HepG2 (cell line): ENCODE data around the gene LEAP2. TPM values are rescaled to one million over a fixed set of nuclear protein-coding genes. Genes with fewer than 3 reads are reported as not detected.
A peak's percentile ranks its signal among the peaks of the same experiment; 100 is the strongest.

Experiments used
- ARNT2 ChIP-seq: sonication (generic); formaldehyde crosslinking; IDR thresholded peaks from 2 replicates; pipeline ENCODE4 v1.8.0; 2022; ENCODE audit warnings: mild to moderate bottlenecking, low read depth, missing genetic modification reagents, moderate library complexity
- ATM ChIP-seq: fragments of 450-650 bp; IDR thresholded peaks from 2 replicates; pipeline ENCODE4 v1.7.1; 2017; ENCODE audit warnings: mild to moderate bottlenecking, borderline replicate concordance
- CBFB ChIP-seq: sonication (generic); formaldehyde crosslinking; IDR thresholded peaks from 2 replicates; pipeline ENCODE4 v1.4.0; 2020; ENCODE audit warnings: missing genetic modification reagents
- CCDC6 ChIP-seq: sonication (generic); formaldehyde crosslinking; IDR thresholded peaks from 2 replicates; pipeline ENCODE4 v1.8.1; 2022; ENCODE audit warnings: mild to moderate bottlenecking, missing genetic modification reagents, moderate library complexity
- DMAP1 ChIP-seq: IDR thresholded peaks from 2 replicates; pipeline ENCODE4 v1.6.1; 2016
- GATAD1 ChIP-seq: IDR thresholded peaks from 2 replicates; pipeline ENCODE4 v1.6.1; 2016; ENCODE audit warnings: missing genetic modification reagents, missing compliant biosample characterization
- HMGXB4 ChIP-seq, 2 experiments: sonication (generic) in 1 of 2; formaldehyde crosslinking in 1 of 2; IDR thresholded peaks; 2 replicates each; pipeline versions ENCODE4 v1.4.0 to v1.6.1; 2018 to 2020; ENCODE audit warnings: missing genetic modification reagents in 2 of 2, borderline replicate concordance in 1 of 2, low read depth in 1 of 2, mild to moderate bottlenecking in 1 of 2, missing biosample characterization in 1 of 2
- IKZF4 ChIP-seq: sonication (generic); formaldehyde crosslinking; IDR thresholded peaks from 2 replicates; pipeline ENCODE4 v1.5.1; 2020; ENCODE audit warnings: borderline replicate concordance, mild to moderate bottlenecking, low read depth, missing genetic modification reagents; ENCODE audit errors: not compliant biosample characterization
- KMT2A ChIP-seq: sonication (generic); formaldehyde crosslinking; IDR thresholded peaks from 2 replicates; pipeline ENCODE4 v1.4.0; 2020; ENCODE audit warnings: missing genetic modification reagents
- MAFG ChIP-seq: sonication (generic); formaldehyde crosslinking; IDR thresholded peaks from 2 replicates; pipeline ENCODE4 v1.5.1; 2020; ENCODE audit warnings: mild to moderate bottlenecking, missing genetic modification reagents
- MAX ChIP-seq: IDR thresholded peaks from 2 replicates; pipeline ENCODE4 v1.6.1; 2012; ENCODE audit warnings: inconsistent platforms
- PLRG1 ChIP-seq: fragments of 450-650 bp; conservative IDR thresholded peaks from 2 replicates; pipeline ENCODE4 v1.6.1; 2016
- SIX4 ChIP-seq: sonication (generic); formaldehyde crosslinking; IDR thresholded peaks from 2 replicates; pipeline ENCODE4 v1.4.0; 2020; ENCODE audit warnings: missing genetic modification reagents
- SP2 ChIP-seq: sonication (generic); formaldehyde crosslinking; IDR thresholded peaks from 2 replicates; pipeline ENCODE4 v1.5.1; 2020; ENCODE audit warnings: mild to moderate bottlenecking, missing genetic modification reagents
- STAG1 ChIP-seq: sonication (generic); formaldehyde crosslinking; IDR thresholded peaks from 2 replicates; pipeline ENCODE4 v1.4.0; 2020; ENCODE audit warnings: missing genetic modification reagents
- TRIM22 ChIP-seq: fragments of 450-650 bp; IDR thresholded peaks from 2 replicates; pipeline ENCODE4 v1.6.1; 2017
- ZKSCAN5 ChIP-seq: sonication (generic); formaldehyde crosslinking; IDR thresholded peaks from 2 replicates; pipeline ENCODE4 v1.5.1; 2020; ENCODE audit warnings: mild to moderate bottlenecking, missing genetic modification reagents
- ZNF143 ChIP-seq: sonication (generic); formaldehyde crosslinking; IDR thresholded peaks from 2 replicates; pipeline ENCODE4 v1.4.0; 2020; ENCODE audit warnings: missing genetic modification reagents
- ZNF30 ChIP-seq: sonication (generic); formaldehyde crosslinking; IDR thresholded peaks from 2 replicates; pipeline ENCODE4 v1.5.0; 2020; ENCODE audit warnings: mild to moderate bottlenecking, missing genetic modification reagents
- ZNF34 ChIP-seq: sonication (generic); formaldehyde crosslinking; IDR thresholded peaks from 2 replicates; pipeline ENCODE4 v1.4.0; 2020; ENCODE audit warnings: mild to moderate bottlenecking, missing genetic modification reagents, borderline replicate concordance
- ZNF512B ChIP-seq: sonication (generic); formaldehyde crosslinking; IDR thresholded peaks from 2 replicates; pipeline ENCODE4 v1.5.1; 2020; ENCODE audit warnings: missing genetic modification reagents, mild to moderate bottlenecking, borderline replicate concordance
- ZNF513 ChIP-seq: sonication (generic); formaldehyde crosslinking; conservative IDR thresholded peaks from 2 replicates; pipeline ENCODE4 v1.5.0; 2020; ENCODE audit warnings: missing genetic modification reagents
- ZNF562 ChIP-seq: sonication (generic); formaldehyde crosslinking; IDR thresholded peaks from 2 replicates; pipeline ENCODE4 v1.8.0; 2022; ENCODE audit warnings: missing genetic modification reagents, borderline replicate concordance
- ZNF629 ChIP-seq: sonication (generic); formaldehyde crosslinking; conservative IDR thresholded peaks from 2 replicates; pipeline ENCODE4 v1.5.0; 2020; ENCODE audit warnings: missing genetic modification reagents
- polyA plus RNA-seq, 8 experiments: library from polyadenylated mRNA; depleted of rRNA in 3 of 8; stranded (reverse) in 7 of 8; unstranded in 1 of 8; fragments of >200 nt; fragmentation: Illumina TruSeq in 4 of 8; extraction: Trizol in 4 of 8; gene quantifications; 2 replicates each; pipeline versions ENCODE4 v1.2.1 to v1.2.3, GENCODE V29; 2011 to 2016; ENCODE audit warnings: low read depth in 4 of 8, missing spikeins in 1 of 8, mixed read lengths in 1 of 8; ENCODE audit not compliant: insufficient read depth in 1 of 8
- total RNA-seq, 5 experiments: library from RNA; depleted of rRNA; stranded (reverse); fragments of >200 nt; fragmentation: Illumina TruSeq; extraction: Trizol; gene quantifications; 2 replicates each; pipeline ENCODE4 v1.2.3, GENCODE V29; 2016; ENCODE audit warnings: low read depth in 1 of 5

LEAP2 gene
- total and polyA plus RNA-seq, 2 of the 13 experiments (the other 11 are each of a cell fraction or from before 2014, with no cell fraction given) = 23.9 to 51.9 TPM

GRCh38 chr5:132830436-132831094 is 42.9 kb upstream of the LEAP2 start, which contains the start of gene SHROOM1 (continued):
- TF ChIP-seq HMGXB4 (CRISPR knock-in tag; IDR thresholded peaks at IDR 0.05; ENCODE audit: borderline replicate concordance in 1 of 2, low read depth in 1 of 2) = peak in 1 of 2 experiments; percentile 36; a peak in 2 of 4 replicates
- no peak for TF ChIP-seq ZNF34 (CRISPR knock-in tag)
- no peak for TF ChIP-seq ZNF562
- peak; percentile 11; the same call in 1 of the 2 replicates for TF ChIP-seq SP2
- no peak; the same call in 1 of the 2 replicates for TF ChIP-seq CBFB (CRISPR knock-in tag)
- peak; percentile 53; the same call in 1 of the 2 replicates for TF ChIP-seq MAX
- no peak for TF ChIP-seq ZNF512B (CRISPR knock-in tag)
- 0 out of 2 replicates have a peak, but pooled peaks have one; percentile 75 for TF ChIP-seq ZNF30
- TF ChIP-seq ZKSCAN5 = no peak
- TF ChIP-seq TRIM22 = no peak
- no peak for TF ChIP-seq ATM
- no peak for TF ChIP-seq CCDC6 (CRISPR knock-in tag)
- no peak for TF ChIP-seq PLRG1
- no peak for TF ChIP-seq ZNF513 (CRISPR knock-in tag)
- TF ChIP-seq ZNF143 = no peak
- peak; percentile 20; the same call in 1 of the 2 replicates for TF ChIP-seq STAG1 (CRISPR knock-in tag)
- TF ChIP-seq ARNT2 (CRISPR knock-in tag) = peak; percentile 82
- no peak for TF ChIP-seq ZNF629
- no peak for TF ChIP-seq GATAD1 (CRISPR knock-in tag)
- TF ChIP-seq DMAP1 = no peak
- no peak for TF ChIP-seq KMT2A (CRISPR knock-in tag)
- TF ChIP-seq MAFG (CRISPR knock-in tag) = no peak
- peak; percentile 68 for TF ChIP-seq IKZF4 (CRISPR knock-in tag)
- no peak for TF ChIP-seq SIX4 (CRISPR knock-in tag)
